Mesothelial cell of epicardium (in vitro differentiated cells): ENCODE measurements around the gene SOWAHA. TPM values are rescaled to one million over a fixed set of nuclear protein-coding genes. Genes with fewer than 3 reads are reported as not detected.
"Not testable (repeated sequence)": the region's sequence is repeated elsewhere in the genome, so short reads cannot be mapped to it uniquely, and the experiment has no call there.

Experiments used
- DNase-seq, 2 experiments: peaks; one replicate each; pipeline ENCODE4 v3.0.0; 2021; ENCODE audit warnings: low spot score in 2 of 2; ENCODE audit not compliant: unreplicated experiment in 2 of 2
- H3K27ac Mint-ChIP-seq: 2 replicates; pipeline ENCODE4 v1.8.0; 2021; ENCODE audit warnings: mixed read lengths
- H3K27me3 Mint-ChIP-seq: 2 replicates; pipeline ENCODE4 v1.8.0; 2021; ENCODE audit warnings: low read depth, mixed read lengths
- H3K36me3 Mint-ChIP-seq: 2 replicates; pipeline ENCODE4 v1.8.0; 2021; ENCODE audit warnings: mixed read lengths
- H3K4me1 Mint-ChIP-seq: 2 replicates; pipeline ENCODE4 v1.8.0; 2021; ENCODE audit warnings: mixed read lengths
- H3K4me3 Mint-ChIP-seq: 2 replicates; pipeline ENCODE4 v1.8.0; 2021; ENCODE audit warnings: mild to moderate bottlenecking, moderate library complexity, mixed read lengths
- H3K9me3 Mint-ChIP-seq: 2 replicates; pipeline ENCODE4 v1.8.0; 2021; ENCODE audit warnings: mixed read lengths
- CTCF ChIP-seq: fragments of 200-600 bp; sonication (generic); IDR thresholded peaks from one replicate; pipeline ENCODE4 v1.5.0; 2021; ENCODE audit warnings: antibody characterized with exemption; ENCODE audit not compliant: unreplicated experiment
- total RNA-seq: library from RNA; stranded (reverse); gene quantifications from 3 replicates; pipeline ENCODE4 v1.2.1, GENCODE V29; 2021

The SOWAHA gene
- total RNA-seq, 1 donor from 2014 or later, result 0.67 TPM

DNA sequence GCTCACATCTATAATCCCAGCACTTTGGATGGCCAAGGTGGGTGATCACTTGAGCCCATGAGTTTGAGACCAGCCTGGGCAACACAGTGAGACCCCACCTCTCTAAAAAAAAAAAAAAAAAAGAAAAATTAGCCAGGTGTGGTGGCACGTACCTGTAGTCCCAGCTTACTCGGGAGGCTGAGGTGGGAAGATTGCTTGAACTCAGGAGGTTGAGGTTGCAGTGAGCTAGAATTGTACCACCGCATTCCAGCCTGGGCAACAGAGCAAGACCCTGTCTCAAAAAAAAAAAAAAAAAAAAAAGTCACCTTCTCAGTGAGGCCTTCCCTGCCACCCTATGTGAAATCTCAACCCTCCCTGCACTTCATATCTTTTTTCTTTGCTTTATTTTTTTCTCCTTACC is 22.1 kb upstream of the SOWAHA start:
- H3K4me1 Mint-ChIP-seq, result peaks cover 9% of the 10 kb centered on the region
- H3K36me3 Mint-ChIP-seq, result no peaks in the 10 kb centered on the region
- no peaks in the 10 kb centered on the region for H3K27me3 Mint-ChIP-seq
- no peak overlapping the region for H3K4me3 Mint-ChIP-seq
- peaks cover 3% of the 10 kb centered on the region for H3K9me3 Mint-ChIP-seq
- no peak overlapping the region for H3K27ac Mint-ChIP-seq
- TF ChIP-seq CTCF, result no peak
- DNase-seq, result no peak

DNA sequence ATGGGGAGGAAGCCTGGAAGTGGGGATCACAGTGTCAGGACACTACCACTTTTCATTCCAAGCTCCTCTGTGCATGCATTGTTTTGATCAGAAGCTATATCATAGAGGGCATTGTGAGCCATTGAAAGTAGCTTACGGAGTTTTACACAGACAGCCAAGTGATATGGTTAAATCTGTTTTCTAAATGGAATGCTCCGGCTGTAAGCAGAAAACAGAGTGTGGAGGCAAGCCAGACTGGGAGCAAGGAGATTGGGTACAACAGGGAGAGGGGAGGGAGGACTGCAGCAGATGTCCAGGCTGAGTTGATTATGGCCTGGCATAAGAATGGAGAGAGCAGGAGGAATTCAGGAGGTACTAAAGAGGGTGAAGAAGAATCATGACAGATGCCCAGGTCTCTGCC is 15.5 kb upstream of the SOWAHA start:
- Mint-ChIP-seq H3K27ac (no peak overlapping the region), H3K27me3 (no peaks in the 10 kb centered on the region), H3K9me3 (no peaks in the 10 kb centered on the region), H3K4me3 (no peak overlapping the region), H3K4me1 (peaks cover 9% of the 10 kb centered on the region), H3K36me3 (no peaks in the 10 kb centered on the region)
- no peak for DNase-seq
- TF ChIP-seq CTCF, result no peak

DNA sequence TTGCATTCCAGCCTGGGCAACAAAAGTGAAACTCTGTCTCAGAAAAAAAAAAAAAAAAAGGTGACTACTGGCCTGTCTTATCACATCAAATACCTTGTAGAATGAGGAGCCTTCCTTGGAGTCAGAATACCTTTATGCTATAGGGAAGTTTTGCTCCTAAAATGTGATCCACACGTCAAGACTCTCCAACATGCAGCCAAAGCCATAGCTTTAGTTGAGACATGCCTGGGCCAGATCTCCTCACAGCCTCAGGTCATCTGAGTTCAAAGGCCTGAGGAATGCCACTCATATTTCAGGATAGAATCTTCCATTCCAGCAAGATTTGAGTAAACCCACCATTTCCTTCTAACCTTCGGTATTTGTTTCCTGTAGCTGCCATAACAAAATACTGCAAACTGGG is 13.7 kb upstream of the SOWAHA start:
- H3K27me3 Mint-ChIP-seq, result no peaks in the 10 kb centered on the region
- peaks cover 9% of the 10 kb centered on the region for H3K4me1 Mint-ChIP-seq
- H3K9me3 Mint-ChIP-seq, result no peaks in the 10 kb centered on the region
- no peak for TF ChIP-seq CTCF
- no peak overlapping the region for H3K4me3 Mint-ChIP-seq
- DNase-seq, result no peak
- no peak overlapping the region for H3K27ac Mint-ChIP-seq
- H3K36me3 Mint-ChIP-seq, result no peaks in the 10 kb centered on the region

DNA sequence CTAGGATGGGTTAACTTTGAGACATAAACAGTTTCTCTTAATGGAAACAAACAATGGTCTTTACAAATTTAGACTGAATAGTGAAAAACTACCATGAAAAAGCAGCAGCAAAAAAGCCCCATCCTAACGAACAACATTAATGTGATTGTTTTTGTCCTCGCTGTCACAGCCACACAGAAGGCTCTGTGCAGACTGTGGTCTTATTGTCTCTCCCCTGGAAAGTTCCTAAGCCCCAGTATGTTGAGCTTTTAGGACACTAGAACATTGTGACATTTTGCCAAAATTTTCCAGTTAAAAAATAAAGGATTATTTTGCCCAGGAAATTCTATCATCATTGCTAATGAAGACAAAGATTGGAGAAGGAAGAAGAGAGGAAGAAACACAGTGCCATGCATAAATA is 12.6 kb upstream of the SOWAHA start:
- H3K9me3 Mint-ChIP-seq, result peaks cover 6% of the 10 kb centered on the region
- H3K36me3 Mint-ChIP-seq, result no peaks in the 10 kb centered on the region
- no peak for TF ChIP-seq CTCF
- H3K4me3 Mint-ChIP-seq, result no peak overlapping the region
- peak overlapping the region; percentile 45 for H3K27ac Mint-ChIP-seq
- no peaks in the 10 kb centered on the region for H3K27me3 Mint-ChIP-seq
- peaks cover 9% of the 10 kb centered on the region for H3K4me1 Mint-ChIP-seq
- DNase-seq, result no peak

- no peak overlapping the region for H3K4me3 Mint-ChIP-seq
- H3K9me3 Mint-ChIP-seq, result peaks cover 7% of the 10 kb centered on the region
- no peak for DNase-seq
- no peak for TF ChIP-seq CTCF
- peaks cover 10% of the 10 kb centered on the region for H3K4me1 Mint-ChIP-seq
- H3K36me3 Mint-ChIP-seq, result no peaks in the 10 kb centered on the region
- no peak overlapping the region for H3K27ac Mint-ChIP-seq
- no peaks in the 10 kb centered on the region for H3K27me3 Mint-ChIP-seq
Measured at GRCh38 chr5:132802044-132802684, 10.9 kb upstream of the SOWAHA start.

DNA sequence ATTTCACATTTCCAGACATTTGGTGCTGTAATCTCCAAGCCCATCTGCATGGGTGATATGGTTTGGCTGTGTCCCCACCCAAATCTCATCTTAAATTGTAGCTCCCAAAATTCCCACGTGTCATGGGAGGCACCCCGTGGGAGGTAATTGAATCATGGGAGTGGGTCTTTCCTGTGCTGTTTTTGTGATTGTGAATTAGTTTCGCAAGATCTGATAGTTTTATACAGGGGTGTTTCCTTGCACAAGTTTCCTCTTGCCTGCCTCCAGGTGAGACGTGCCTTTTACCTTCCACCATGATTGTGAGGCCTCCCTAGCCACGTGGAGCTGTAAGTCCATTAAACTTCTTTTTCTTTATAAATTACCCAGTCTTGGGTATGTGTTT is 10.4 kb upstream of the SOWAHA start:
- peaks cover 15% of the 10 kb centered on the region for H3K4me1 Mint-ChIP-seq
- H3K36me3 Mint-ChIP-seq, H3K4me3 Mint-ChIP-seq, H3K27me3 Mint-ChIP-seq, H3K9me3 Mint-ChIP-seq, H3K27ac Mint-ChIP-seq, DNase-seq: not testable (repeated sequence)

- H3K36me3 Mint-ChIP-seq, H3K27me3 Mint-ChIP-seq: not testable (repeated sequence)
Measured at GRCh38 chr5:132804219-132804618, 8.9 kb upstream of the SOWAHA start.

GRCh38 chr5:132805872-132806271 is 7.2 kb upstream of the SOWAHA start:
- peaks cover 15% of the 10 kb centered on the region for H3K4me1 Mint-ChIP-seq
- not testable (repeated sequence) for H3K27ac Mint-ChIP-seq, H3K27me3 Mint-ChIP-seq, H3K4me3 Mint-ChIP-seq, H3K9me3 Mint-ChIP-seq, DNase-seq, H3K36me3 Mint-ChIP-seq

More at GRCh38 chr5:132804219-132804618, 8.9 kb upstream of the SOWAHA start:
- H3K9me3 Mint-ChIP-seq, H3K4me3 Mint-ChIP-seq, DNase-seq, H3K27ac Mint-ChIP-seq: not testable (repeated sequence)
- H3K4me1 Mint-ChIP-seq, result peaks cover 22% of the 10 kb centered on the region

DNA sequence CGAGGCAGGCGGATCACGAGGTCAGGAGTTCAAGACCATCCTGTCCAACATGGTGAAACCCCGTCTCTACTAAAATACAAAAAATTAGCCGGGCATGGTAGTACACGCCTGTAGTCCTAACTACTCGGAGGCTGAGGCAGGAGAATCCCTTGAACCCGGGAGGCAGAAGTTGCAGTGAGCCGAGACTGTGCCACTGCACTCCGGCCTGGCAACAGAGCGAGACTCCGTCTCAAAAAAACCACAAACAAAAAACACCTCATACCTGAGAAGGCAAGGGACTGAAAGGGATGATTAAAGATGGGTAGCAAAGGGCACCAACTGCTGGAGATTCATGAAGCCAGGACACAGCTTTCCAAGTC is 6.3 kb upstream of the SOWAHA start:
- not testable (repeated sequence) for H3K27ac Mint-ChIP-seq, DNase-seq, H3K9me3 Mint-ChIP-seq, H3K36me3 Mint-ChIP-seq, H3K4me3 Mint-ChIP-seq
- Mint-ChIP-seq H3K4me1 (peaks cover 14% of the 10 kb centered on the region), H3K27me3 (peaks cover 13% of the 10 kb centered on the region)
